Neutrophil (primary cell): ENCODE data around the gene RDH11.

Source experiments
- H3K27ac ChIP-seq: fragments of 200-600 bp; sonication (generic); 2 replicates; pipeline ENCODE4 v1.5.1; 2016; ENCODE audit warnings: mild to moderate bottlenecking, moderate library complexity
- H3K27me3 ChIP-seq: fragments of 200-600 bp; sonication (generic); 2 replicates; pipeline ENCODE4 v1.6.0; 2016; ENCODE audit warnings: mild to moderate bottlenecking
- H3K36me3 ChIP-seq: fragments of 200-600 bp; sonication (generic); 2 replicates; pipeline ENCODE4 v1.5.1; 2017
- H3K4me1 ChIP-seq, 2 experiments: fragments of 200-600 bp in 1 of 2; sonication (generic) in 1 of 2; 1 replicate in 1 of 2; 2 replicates in 1 of 2; pipeline versions ENCODE4 v1.5.1 to v1.6.1; 2013 to 2016; ENCODE audit warnings: low read depth in 1 of 2, low read length in 1 of 2, mild to moderate bottlenecking in 1 of 2, moderate library complexity in 1 of 2; ENCODE audit not compliant: control insufficient read depth in 1 of 2, insufficient read depth in 1 of 2
- H3K4me3 ChIP-seq, 2 experiments: fragments of 200-600 bp in 1 of 2; sonication (generic) in 1 of 2; 1 replicate in 1 of 2; 2 replicates in 1 of 2; pipeline ENCODE4 v1.5.1; 2013 to 2016; ENCODE audit warnings: low read depth in 1 of 2, low read length in 1 of 2, mild to moderate bottlenecking in 1 of 2, moderate library complexity in 1 of 2
- H3K9me3 ChIP-seq: fragments of 200-600 bp; sonication (generic); 2 replicates; pipeline ENCODE4 v1.5.1; 2016
- TF ChIP-seq, protein P1 (sequence below): fragments of 200-600 bp; sonication (generic); IDR thresholded peaks from 2 replicates; pipeline ENCODE4 v1.5.1; 2016; ENCODE audit warnings: antibody characterized with exemption

The RDH11 gene

DNA sequence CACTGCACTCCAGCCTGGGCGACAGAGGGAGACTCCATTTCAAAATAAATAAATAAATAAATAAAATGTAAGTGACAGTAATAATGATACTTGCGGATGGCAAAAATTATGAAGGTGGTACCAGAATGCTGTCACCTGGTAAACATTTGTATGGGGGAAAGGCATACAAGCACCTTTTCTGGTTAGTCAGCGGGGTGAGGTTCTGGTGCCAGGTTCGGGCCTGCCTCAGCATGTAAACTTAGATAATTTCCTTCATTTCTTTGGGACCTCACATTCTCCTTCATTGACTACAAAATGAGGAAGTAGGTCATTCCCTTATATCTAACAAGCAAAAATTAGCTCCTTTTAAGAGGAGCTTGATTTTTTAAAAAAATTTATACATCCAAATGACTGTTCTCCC, 31.9 kb downstream of the RDH11 start:
- no peak overlapping the region for H3K4me3 ChIP-seq
- TF ChIP-seq, protein P1, sequence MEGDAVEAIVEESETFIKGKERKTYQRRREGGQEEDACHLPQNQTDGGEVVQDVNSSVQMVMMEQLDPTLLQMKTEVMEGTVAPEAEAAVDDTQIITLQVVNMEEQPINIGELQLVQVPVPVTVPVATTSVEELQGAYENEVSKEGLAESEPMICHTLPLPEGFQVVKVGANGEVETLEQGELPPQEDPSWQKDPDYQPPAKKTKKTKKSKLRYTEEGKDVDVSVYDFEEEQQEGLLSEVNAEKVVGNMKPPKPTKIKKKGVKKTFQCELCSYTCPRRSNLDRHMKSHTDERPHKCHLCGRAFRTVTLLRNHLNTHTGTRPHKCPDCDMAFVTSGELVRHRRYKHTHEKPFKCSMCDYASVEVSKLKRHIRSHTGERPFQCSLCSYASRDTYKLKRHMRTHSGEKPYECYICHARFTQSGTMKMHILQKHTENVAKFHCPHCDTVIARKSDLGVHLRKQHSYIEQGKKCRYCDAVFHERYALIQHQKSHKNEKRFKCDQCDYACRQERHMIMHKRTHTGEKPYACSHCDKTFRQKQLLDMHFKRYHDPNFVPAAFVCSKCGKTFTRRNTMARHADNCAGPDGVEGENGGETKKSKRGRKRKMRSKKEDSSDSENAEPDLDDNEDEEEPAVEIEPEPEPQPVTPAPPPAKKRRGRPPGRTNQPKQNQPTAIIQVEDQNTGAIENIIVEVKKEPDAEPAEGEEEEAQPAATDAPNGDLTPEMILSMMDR, result no peak
- no peaks in the 10 kb centered on the region for H3K27me3 ChIP-seq
- H3K36me3 ChIP-seq, result peaks cover 12% of the 10 kb centered on the region
- H3K27ac ChIP-seq, result no peak overlapping the region
- H3K9me3 ChIP-seq, result no peaks in the 10 kb centered on the region
- H3K4me1 ChIP-seq, result peaks cover 0 to 16% of the 10 kb centered on the region in 2 experiments

DNA sequence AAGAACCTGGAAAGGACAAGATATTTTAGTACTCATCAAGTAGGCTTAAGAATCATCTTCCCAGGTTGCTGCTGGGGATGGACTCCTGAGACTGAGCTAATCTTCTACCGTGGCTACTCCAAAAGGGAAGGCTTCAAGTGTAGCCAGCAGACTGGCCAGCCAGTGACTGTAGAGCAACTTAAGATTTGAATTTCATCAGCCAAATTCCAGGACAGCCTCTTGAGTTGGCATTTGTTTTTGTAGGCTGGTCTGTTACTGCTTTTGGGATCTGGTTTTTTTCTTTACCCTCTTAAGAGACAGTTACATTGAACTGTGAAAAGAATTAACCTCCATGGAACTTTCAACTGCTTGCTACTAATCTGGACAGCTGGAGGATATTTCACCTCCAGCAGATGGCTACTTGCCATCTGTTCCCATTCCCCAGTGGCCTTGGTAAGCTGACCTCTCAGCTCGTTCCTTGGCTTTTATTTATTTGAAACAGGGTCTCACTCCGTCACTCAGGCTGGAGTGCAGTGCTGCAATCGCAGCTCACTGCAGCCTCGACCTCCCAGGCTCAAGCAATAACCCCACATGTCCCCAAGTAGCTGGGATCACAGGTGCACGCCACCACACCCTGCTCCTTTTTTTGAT, 41.8 kb downstream of the RDH11 start:
- Histone ChIP-seq H3K36me3 (peaks cover 98% of the 10 kb centered on the region), H3K27ac (no peak overlapping the region), H3K27me3 (no peaks in the 10 kb centered on the region), H3K4me1 (no peaks in the 10 kb centered on the region), H3K9me3 (no peaks in the 10 kb centered on the region), H3K4me3 (no peak overlapping the region)
- TF ChIP-seq, protein P1, result no peak

DNA sequence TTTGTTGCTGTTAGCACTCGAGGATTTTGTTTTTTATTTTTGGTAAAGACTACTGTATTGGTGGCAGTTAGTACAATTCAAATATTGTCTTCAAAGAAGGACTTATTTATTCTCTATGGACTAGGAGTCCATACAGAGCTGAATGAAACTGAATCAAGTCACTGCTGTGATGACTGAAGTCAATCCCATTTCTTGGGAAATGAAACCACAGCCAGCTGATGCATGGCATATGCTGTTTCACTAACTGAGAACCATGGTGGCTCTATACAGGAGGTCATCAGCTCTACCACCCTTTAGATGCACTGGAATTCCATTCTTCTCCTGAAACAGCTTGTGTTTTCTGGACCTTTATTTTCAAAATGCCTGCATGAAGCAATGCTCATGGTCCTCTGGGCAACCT, 43.4 kb downstream of the RDH11 start:
- Histone ChIP-seq H3K36me3 (peaks cover 99% of the 10 kb centered on the region), H3K27ac (no peak overlapping the region), H3K4me3 (no peak overlapping the region), H3K4me1 (no peaks in the 10 kb centered on the region), H3K27me3 (no peaks in the 10 kb centered on the region), H3K9me3 (no peaks in the 10 kb centered on the region)
- TF ChIP-seq, protein P1, result no peak

DNA sequence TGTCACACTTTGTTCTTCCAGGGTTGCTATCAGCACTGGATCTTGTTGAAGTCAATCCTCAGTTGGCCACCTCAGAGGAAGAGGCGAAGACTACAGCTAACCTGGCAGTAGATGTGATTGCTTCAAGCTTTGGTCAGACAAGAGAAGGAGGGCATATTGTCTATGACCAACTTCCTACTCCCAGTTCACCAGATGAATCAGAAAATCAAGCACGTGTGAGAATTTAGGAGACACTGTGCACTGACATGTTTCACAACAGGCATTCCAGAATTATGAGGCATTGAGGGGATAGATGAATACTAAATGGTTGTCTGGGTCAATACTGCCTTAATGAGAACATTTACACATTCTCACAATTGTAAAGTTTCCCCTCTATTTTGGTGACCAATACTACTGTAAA, 44.9 kb downstream of the RDH11 start:
- H3K4me1 ChIP-seq, result no peaks in the 10 kb centered on the region
- no peak overlapping the region for H3K4me3 ChIP-seq
- H3K9me3 ChIP-seq, result no peaks in the 10 kb centered on the region
- H3K27ac ChIP-seq, result no peak overlapping the region
- peaks cover 99% of the 10 kb centered on the region for H3K36me3 ChIP-seq
- TF ChIP-seq, protein P1, result no peak
- H3K27me3 ChIP-seq, result no peaks in the 10 kb centered on the region

DNA sequence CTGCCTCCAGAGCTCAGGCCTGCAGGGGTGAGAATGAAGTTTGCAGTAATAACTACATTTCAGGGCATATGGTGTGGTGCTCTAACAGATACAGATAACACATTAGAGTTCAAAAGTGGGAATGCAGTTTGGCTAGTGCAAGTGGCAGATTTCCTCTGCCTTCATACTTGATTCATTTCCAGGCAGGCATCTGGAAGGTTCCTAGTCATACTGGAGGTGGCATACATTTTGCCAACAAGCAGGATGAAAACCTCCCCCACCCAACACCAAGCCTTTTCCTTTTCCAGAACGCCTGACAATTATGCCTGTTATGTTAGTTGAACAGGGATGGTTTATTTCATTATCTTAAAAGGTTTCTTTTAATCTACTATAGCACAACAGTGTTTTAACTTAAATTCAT, 45.4 kb downstream of the RDH11 start:
- H3K36me3 ChIP-seq, result peaks cover 99% of the 10 kb centered on the region

More for the DNA sequence above, 45.4 kb downstream of the RDH11 start:
- TF ChIP-seq, protein P1, result no peak
- H3K4me1 ChIP-seq, result no peaks in the 10 kb centered on the region
- no peaks in the 10 kb centered on the region for H3K27me3 ChIP-seq
- H3K4me3 ChIP-seq, result no peak overlapping the region
- no peaks in the 10 kb centered on the region for H3K9me3 ChIP-seq
- H3K27ac ChIP-seq, result no peak overlapping the region
